Measurements from ENCODE around the gene RPP40. TPM values are rescaled to one million over a fixed set of nuclear protein-coding genes. Genes with fewer than 3 reads are reported as not detected.

RPP40 gene
- total and polyA plus RNA-seq, 2 of the 8 experiments (the other 6 are each of a cell fraction or from before 2014, with no cell fraction given) = 7.0 to 15.7 TPM

GRCh38 chr6:4967301-4968030 lies 36.4 kb downstream of the RPP40 start (continued):
- TF ChIP-seq ZNF274 (IDR thresholded peaks at IDR 0.05; ENCODE audit: borderline replicate concordance, extremely low read depth, low read length) = no peak
- no peak for TF ChIP-seq TBP (IDR thresholded peaks at IDR 0.05; ENCODE audit: low read depth, low read length)
- TF ChIP-seq TAF7 (optimal IDR thresholded peaks at IDR 0.05; ENCODE audit: borderline replicate concordance, low read depth, low read length) = no peak
- no peak for TF ChIP-seq CREB1 (IDR thresholded peaks at IDR 0.05)
- TF ChIP-seq KDM4A (IDR thresholded peaks at IDR 0.05; ENCODE audit: low read depth, low read length, severe bottlenecking) = no peak
- no peak for TF ChIP-seq TCF12 (IDR thresholded peaks at IDR 0.05; ENCODE audit: low read depth, low read length)
- TF ChIP-seq CTBP2 (IDR thresholded peaks at IDR 0.05; ENCODE audit: borderline replicate concordance, insufficient read depth, insufficient read length, low read length) = no peak
- TF ChIP-seq BACH1 (IDR thresholded peaks at IDR 0.05; ENCODE audit: low read length) = no peak
